Mesendoderm (in vitro differentiated cells): ENCODE measurements around the gene DNM1L.
"Not testable (repeated sequence)": the region's sequence is repeated elsewhere in the genome, so short reads cannot be mapped to it uniquely, and the experiment has no call there.

Experiments
- DNase-seq: peaks from one replicate; pipeline ENCODE4 v3.0.0; 2013
- H2AK5ac ChIP-seq: 2 replicates; pipeline ENCODE4 v1.6.1; 2013; ENCODE audit warnings: low read length, inconsistent platforms
- H2BK120ac ChIP-seq: 2 replicates; pipeline ENCODE4 v1.6.1; 2013; ENCODE audit warnings: low read depth, mild to moderate bottlenecking, low read length, moderate library complexity, mixed read lengths
- H2BK15ac ChIP-seq: replicated peaks from 2 replicates; pipeline ENCODE4 v1.6.1; 2013; ENCODE audit warnings: low read depth, mild to moderate bottlenecking, moderate library complexity
- H2BK5ac ChIP-seq: 2 replicates; pipeline ENCODE4 v1.6.1; 2013; ENCODE audit warnings: low read length, inconsistent platforms
- H3K18ac ChIP-seq: 2 replicates; pipeline ENCODE4 v1.6.1; 2013; ENCODE audit warnings: mild to moderate bottlenecking, low read length, mixed read lengths
- H3K23ac ChIP-seq: one replicate; pipeline ENCODE4 v1.6.1; 2013; ENCODE audit warnings: low read length
- H3K27ac ChIP-seq: 2 replicates; pipeline ENCODE4 v1.5.1; 2013; ENCODE audit warnings: low read depth, mild to moderate bottlenecking, inconsistent platforms, low read length, moderate library complexity
- H3K27me3 ChIP-seq: 2 replicates; pipeline ENCODE4 v1.6.1; 2013; ENCODE audit warnings: low read length, control low read depth, mild to moderate bottlenecking, inconsistent platforms; ENCODE audit not compliant: insufficient read depth, poor library complexity
- H3K36me3 ChIP-seq: 2 replicates; pipeline ENCODE4 v1.6.1; 2013; ENCODE audit warnings: low read length, inconsistent platforms; ENCODE audit not compliant: control insufficient read depth, insufficient read depth
- H3K4ac ChIP-seq: one replicate; pipeline ENCODE4 v1.6.1; 2013; ENCODE audit warnings: low read depth, mild to moderate bottlenecking, low read length, moderate library complexity
- H3K4me1 ChIP-seq: 2 replicates; pipeline ENCODE4 v1.6.1; 2013; ENCODE audit warnings: low read depth, low read length, inconsistent platforms; ENCODE audit not compliant: control insufficient read depth
- H3K4me2 ChIP-seq: 2 replicates; pipeline ENCODE4 v1.6.1; 2013; ENCODE audit warnings: low read length
- H3K4me3 ChIP-seq: 2 replicates; pipeline ENCODE4 v1.5.1; 2013; ENCODE audit warnings: mild to moderate bottlenecking, low read length
- H3K56ac ChIP-seq: one replicate; pipeline ENCODE4 v1.6.1; 2013; ENCODE audit warnings: low read length
- H3K79me1 ChIP-seq: 2 replicates; pipeline ENCODE4 v1.6.1; 2013; ENCODE audit warnings: low read length, inconsistent platforms
- H3K79me2 ChIP-seq: 2 replicates; pipeline ENCODE4 v1.6.1; 2013; ENCODE audit warnings: mild to moderate bottlenecking, low read length; ENCODE audit not compliant: control insufficient read depth, insufficient read depth
- H3K9ac ChIP-seq: 2 replicates; pipeline ENCODE4 v1.6.1; 2013; ENCODE audit warnings: low read length, inconsistent platforms
- H4K5ac ChIP-seq: one replicate; pipeline ENCODE4 v1.6.1; 2013; ENCODE audit warnings: low read length
- H4K8ac ChIP-seq: one replicate; pipeline ENCODE4 v1.6.1; 2013; ENCODE audit warnings: low read depth, mild to moderate bottlenecking, control low read depth, low read length, moderate library complexity
- WGBS: extraction: QIAGEN DNeasy Blood & Tissue Kit; methylation state at CpG from one replicate; pipeline ENCODE4 v1.1.7; 2013; ENCODE audit warnings: low lambda C conversion rate, missing lambda C conversion rate; ENCODE audit not compliant: insufficient coverage; ENCODE audit errors: extremely low coverage; 5-methylcytosine and 5-hydroxymethylcytosine counted together

The DNM1L gene

GRCh38 chr12:32698285-32698684 is 19.2 kb downstream of the DNM1L start:
- H3K27ac ChIP-seq, result no peak overlapping the region
- no peak overlapping the region for H3K23ac ChIP-seq
- no peak overlapping the region for H3K9ac ChIP-seq
- no peak overlapping the region for H3K4me3 ChIP-seq
- no peak overlapping the region for H4K5ac ChIP-seq
- H3K56ac ChIP-seq, result no peak overlapping the region
- WGBS, result no CpG with 5 or more reads among the region's 2 CpGs
- peaks cover 2% of the 10 kb centered on the region for H3K4me1 ChIP-seq
- H3K4me2 ChIP-seq, result no peak overlapping the region
- H3K36me3 ChIP-seq, result no peaks in the 10 kb centered on the region
- H3K18ac ChIP-seq, result no peak overlapping the region
- peak; percentile 54 for DNase-seq
- H3K79me1 ChIP-seq, result peaks cover 8% of the 10 kb centered on the region
- no peak overlapping the region for H2AK5ac ChIP-seq
- H2BK120ac ChIP-seq, result no peak overlapping the region
- no peaks in the 10 kb centered on the region for H3K27me3 ChIP-seq
- no peak overlapping the region for H4K8ac ChIP-seq
- H2BK5ac ChIP-seq, result no peak overlapping the region
- H2BK15ac ChIP-seq, result no peak overlapping the region
- H3K79me2 ChIP-seq, result peaks cover 21% of the 10 kb centered on the region
- H3K4ac ChIP-seq, result no peak overlapping the region

- not testable (repeated sequence) for H2AK5ac ChIP-seq, H3K27me3 ChIP-seq, H2BK120ac ChIP-seq, H3K4me3 ChIP-seq, H3K36me3 ChIP-seq, H3K56ac ChIP-seq, H2BK5ac ChIP-seq, H2BK15ac ChIP-seq, H4K5ac ChIP-seq, DNase-seq, H3K4me2 ChIP-seq, H3K27ac ChIP-seq, H3K4me1 ChIP-seq, H3K23ac ChIP-seq, H3K9ac ChIP-seq, H3K18ac ChIP-seq, H3K4ac ChIP-seq, H3K79me1 ChIP-seq, H4K8ac ChIP-seq
- no CpG with 5 or more reads among the region's 8 CpGs for WGBS
- peaks cover 14% of the 10 kb centered on the region for H3K79me2 ChIP-seq
Measured at GRCh38 chr12:32699437-32699836, 20.3 kb downstream of the DNM1L start.

GRCh38 chr12:32702473-32702872 is 23.4 kb downstream of the DNM1L start:
- H3K4ac ChIP-seq, result no peak overlapping the region
- H2AK5ac ChIP-seq, result no peak overlapping the region
- no peaks in the 10 kb centered on the region for H3K27me3 ChIP-seq
- H2BK5ac ChIP-seq, result no peak overlapping the region
- H3K4me2 ChIP-seq, result no peak overlapping the region
- no peak overlapping the region for H3K9ac ChIP-seq
- peaks cover 2% of the 10 kb centered on the region for H3K79me2 ChIP-seq
- peaks cover 2% of the 10 kb centered on the region for H3K79me1 ChIP-seq
- H3K36me3 ChIP-seq, result no peaks in the 10 kb centered on the region
- DNase-seq, result no peak
- H3K23ac ChIP-seq, result no peak overlapping the region
- no peak overlapping the region for H3K18ac ChIP-seq
- H3K27ac ChIP-seq, result no peak overlapping the region
- no peak overlapping the region for H3K4me3 ChIP-seq
- H3K56ac ChIP-seq, result no peak overlapping the region
- H2BK15ac ChIP-seq, result no peak overlapping the region
- H2BK120ac ChIP-seq, result no peak overlapping the region
- no peak overlapping the region for H4K5ac ChIP-seq
- peaks cover 2% of the 10 kb centered on the region for H3K4me1 ChIP-seq
- no peak overlapping the region for H4K8ac ChIP-seq

- Histone ChIP-seq H2BK5ac (no peak overlapping the region), H3K27me3 (no peaks in the 10 kb centered on the region), H4K5ac (no peak overlapping the region), H3K23ac (no peak overlapping the region), H2BK120ac (no peak overlapping the region), H3K27ac (no peak overlapping the region), H3K4ac (no peak overlapping the region), H2BK15ac (no peak overlapping the region), H2AK5ac (no peak overlapping the region), H3K56ac (no peak overlapping the region), H3K36me3 (no peaks in the 10 kb centered on the region), H3K18ac (no peak overlapping the region), H4K8ac (no peak overlapping the region), H3K9ac (no peak overlapping the region), H3K79me2 (peaks cover 1% of the 10 kb centered on the region), H3K4me2 (no peak overlapping the region), H3K4me1 (peaks cover 2% of the 10 kb centered on the region), H3K4me3 (no peak overlapping the region), H3K79me1 (peaks cover 1% of the 10 kb centered on the region)
- no CpG with 5 or more reads among the region's 1 CpG for WGBS
- DNase-seq, result no peak
Measured at GRCh38 chr12:32702946-32703345, 23.8 kb downstream of the DNM1L start.

- Histone ChIP-seq H2BK5ac (no peak overlapping the region), H2BK120ac (no peak overlapping the region), H3K79me1 (no peaks in the 10 kb centered on the region), H3K36me3 (no peaks in the 10 kb centered on the region), H3K4me1 (no peaks in the 10 kb centered on the region), H2AK5ac (no peak overlapping the region), H3K79me2 (no peaks in the 10 kb centered on the region), H3K4me2 (no peak overlapping the region), H3K4ac (no peak overlapping the region), H3K4me3 (no peak overlapping the region), H3K27ac (no peak overlapping the region), H3K27me3 (no peaks in the 10 kb centered on the region), H4K5ac (no peak overlapping the region), H2BK15ac (no peak overlapping the region), H3K56ac (no peak overlapping the region), H3K18ac (no peak overlapping the region), H4K8ac (no peak overlapping the region), H3K9ac (no peak overlapping the region), H3K23ac (no peak overlapping the region)
- DNase-seq, result no peak
Measured at GRCh38 chr12:32705783-32706182, 26.7 kb downstream of the DNM1L start.

GRCh38 chr12:32706335-32707024 is 27.4 kb downstream of the DNM1L start:
- Histone ChIP-seq H3K4me3 (no peak overlapping the region), H3K56ac (no peak overlapping the region), H2BK15ac (no peak overlapping the region), H3K79me1 (no peaks in the 10 kb centered on the region), H3K9ac (no peak overlapping the region), H3K23ac (no peak overlapping the region), H3K4ac (no peak overlapping the region), H3K4me2 (no peak overlapping the region), H4K8ac (no peak overlapping the region), H2AK5ac (no peak overlapping the region), H3K4me1 (no peaks in the 10 kb centered on the region), H3K27ac (no peak overlapping the region), H2BK120ac (no peak overlapping the region), H3K36me3 (no peaks in the 10 kb centered on the region), H4K5ac (no peak overlapping the region), H3K27me3 (no peaks in the 10 kb centered on the region), H3K79me2 (no peaks in the 10 kb centered on the region), H3K18ac (no peak overlapping the region), H2BK5ac (no peak overlapping the region)
- WGBS, result no CpG with 5 or more reads among the region's 2 CpGs
- DNase-seq, result no peak
